ENCODE results near the gene CTDSPL.

GRCh38 chr3:37902674-37903073, 41.0 kb downstream of the CTDSPL start:
- TF ChIP-seq CTCF (IDR thresholded peaks at IDR 0.05; ENCODE audit: low read depth, low read length, missing input control) (no peak), RAD21 (IDR thresholded peaks at IDR 0.05) (no peak), MAX (IDR thresholded peaks at IDR 0.05) (no peak), SP1 (IDR thresholded peaks at IDR 0.05) (no peak), REST (IDR thresholded peaks at IDR 0.05) (no peak), TAF1 (conservative IDR thresholded peaks at IDR 0.05) (no peak), GABPA (IDR thresholded peaks at IDR 0.05 in 1 of 2, conservative IDR thresholded peaks at IDR 0.05 in 1 of 2) (no peak), RXRA (IDR thresholded peaks at IDR 0.05) (no peak)
